ENCODE results near the gene ALKBH5.

- no peak for TF ChIP-seq CTCF (IDR thresholded peaks at IDR 0.05)
- TF ChIP-seq POLR2A (IDR thresholded peaks at IDR 0.05): no peak
These were observed 28.4 kb upstream of the ALKBH5 start for GRCh38 chr17:18155179-18155578.

Data from heart left ventricle (tissue), 13 donors.